Right lobe of liver (tissue), 6 donors: ENCODE data around the gene KCNMA1. TPM values are rescaled to one million over a fixed set of nuclear protein-coding genes. Genes with fewer than 3 reads are reported as not detected.

Experiments
- ATAC-seq, 4 donors: fragments of 200-7000 bp; cut with Tn5 transposase; one replicate each; pipeline ENCODE4 v1.9.1; 2020; ENCODE audit warnings: mild to moderate bottlenecking in 4 of 4, moderate library complexity in 4 of 4
- DNase-seq, 3 donors: peaks; one replicate each; pipeline ENCODE4 v3.0.0-alpha.2; 2020
- H3K27ac ChIP-seq, 3 donors: fragments of 200-600 bp; one replicate each; pipeline ENCODE4 v1.8.0; 2022
- H3K27me3 ChIP-seq, 2 donors: fragments of 200-600 bp; one replicate each; pipeline ENCODE4 v1.8.0; 2022
- H3K36me3 ChIP-seq, 4 donors: fragments of 200-600 bp; sonication (generic) in 1 of 4; one replicate each; pipeline versions ENCODE4 v1.5.1 to v1.8.0; 2017 to 2022; ENCODE audit warnings: control low read depth in 1 of 4
- H3K4me1 ChIP-seq, 4 donors: fragments of 200-600 bp; sonication (generic) in 1 of 4; one replicate each; pipeline versions ENCODE4 v1.5.1 to v1.8.0; 2017 to 2022; ENCODE audit warnings: control low read depth in 1 of 4
- H3K4me3 ChIP-seq, 3 donors: fragments of 200-600 bp; one replicate each; pipeline ENCODE4 v1.8.0; 2022
- H3K9me3 ChIP-seq, 4 donors: fragments of 200-600 bp; sonication (generic) in 1 of 4; one replicate each; pipeline versions ENCODE4 v1.5.1 to v1.8.0; 2017 to 2022; ENCODE audit warnings: control low read depth in 1 of 4
- POLR2A ChIP-seq: fragments of 450-650 bp; IDR thresholded peaks from one replicate; pipeline ENCODE4 v1.6.1; 2017; ENCODE audit warnings: antibody characterized with exemption, mild to moderate bottlenecking
- WGBS: methylation state at CpG from one replicate; pipeline ENCODE4 v1.1.6; 2018; ENCODE audit warnings: low coverage, low lambda C conversion rate; ENCODE audit not compliant: insufficient coverage; ENCODE audit errors: missing lambda C conversion rate; 5-methylcytosine and 5-hydroxymethylcytosine counted together
- intact Hi-C, 2 donors: fragments of 100-400 bp; cut with DNase I; formaldehyde crosslinking; loops; one replicate each; pipeline versions ENCODE4 v1.11.2 to v1.14.1; 2022
- total RNA-seq, 6 experiments: library from RNA; depleted of rRNA in 2 of 6; stranded (reverse); fragments of >200 nt in 2 of 6; fragmentation: NEBNext Ultra II Directional in 3 of 6; extraction: Animal tissue kit (Norgen Biotek cat#: 25700) in 3 of 6; gene quantifications; one replicate each; pipeline versions ENCODE4 v1.1.0 to v1.2.4, GENCODE V29; 2016 to 2023
- TF ChIP-seq, protein P1 (sequence below), 4 donors: fragments of 200-600 bp in 3 of 4; fragments of 450-650 bp in 1 of 4; IDR thresholded peaks; one replicate each; pipeline versions ENCODE4 v1.5.1 to v1.8.0; 2016 to 2022; ENCODE audit warnings: antibody characterized with exemption in 4 of 4, mild to moderate bottlenecking in 2 of 4
- donor health status: DM: no; HTN: yes; CAD: no.
- donor health status: DM: no; HTN: no; CAD: no.
- donor health status: DM: no; HTN: no; CAD: no.
- donor health status: DM: no; HTN: yes; CAD: no.
- donor health status: DM: no; HTN: yes; CAD: no.

Gene KCNMA1
- total RNA-seq, 6 experiments from 2014 or later, result 5.7 to 48.0 (median 15.1) TPM

DNA sequence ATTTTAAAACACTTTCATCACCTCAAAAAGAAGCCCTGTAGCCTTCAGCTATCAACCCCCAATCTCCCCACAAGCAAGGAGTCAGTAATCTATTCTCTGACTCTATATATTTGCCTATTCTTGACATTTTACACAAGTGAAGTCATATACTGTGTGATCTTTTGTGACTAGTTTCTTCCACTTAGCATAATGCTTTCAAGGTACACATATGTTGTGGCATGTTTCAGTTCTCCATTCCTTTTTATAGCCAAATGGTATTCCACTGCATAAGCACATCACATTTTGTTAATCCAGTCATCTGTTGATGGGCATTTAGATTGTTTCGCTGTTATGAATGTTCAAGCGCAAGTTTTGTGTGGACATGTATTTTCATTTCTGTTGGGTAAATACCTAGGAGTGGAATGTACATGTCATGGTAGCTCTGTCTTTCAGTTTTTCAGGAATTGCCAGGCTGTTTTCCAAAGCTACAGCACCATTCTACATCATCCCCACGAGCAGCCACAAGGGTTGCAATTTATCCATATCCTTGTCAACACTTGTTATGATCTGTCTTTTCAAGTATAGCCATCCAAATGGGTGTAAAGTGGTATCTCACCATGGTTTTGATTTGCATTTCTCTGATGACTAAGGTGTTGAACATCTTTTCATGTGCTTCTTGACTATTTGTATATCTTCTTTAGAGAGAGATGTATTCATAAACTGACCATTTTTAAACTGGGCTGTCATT is 405.6 kb downstream of the KCNMA1 start:
- no peaks in the 10 kb centered on the region for H3K36me3 ChIP-seq
- no peaks in the 10 kb centered on the region for H3K27me3 ChIP-seq
- H3K4me1 ChIP-seq, result peaks cover 0 to 30% (median 0%) of the 10 kb centered on the region in 4 donors
- TF ChIP-seq, protein P1, sequence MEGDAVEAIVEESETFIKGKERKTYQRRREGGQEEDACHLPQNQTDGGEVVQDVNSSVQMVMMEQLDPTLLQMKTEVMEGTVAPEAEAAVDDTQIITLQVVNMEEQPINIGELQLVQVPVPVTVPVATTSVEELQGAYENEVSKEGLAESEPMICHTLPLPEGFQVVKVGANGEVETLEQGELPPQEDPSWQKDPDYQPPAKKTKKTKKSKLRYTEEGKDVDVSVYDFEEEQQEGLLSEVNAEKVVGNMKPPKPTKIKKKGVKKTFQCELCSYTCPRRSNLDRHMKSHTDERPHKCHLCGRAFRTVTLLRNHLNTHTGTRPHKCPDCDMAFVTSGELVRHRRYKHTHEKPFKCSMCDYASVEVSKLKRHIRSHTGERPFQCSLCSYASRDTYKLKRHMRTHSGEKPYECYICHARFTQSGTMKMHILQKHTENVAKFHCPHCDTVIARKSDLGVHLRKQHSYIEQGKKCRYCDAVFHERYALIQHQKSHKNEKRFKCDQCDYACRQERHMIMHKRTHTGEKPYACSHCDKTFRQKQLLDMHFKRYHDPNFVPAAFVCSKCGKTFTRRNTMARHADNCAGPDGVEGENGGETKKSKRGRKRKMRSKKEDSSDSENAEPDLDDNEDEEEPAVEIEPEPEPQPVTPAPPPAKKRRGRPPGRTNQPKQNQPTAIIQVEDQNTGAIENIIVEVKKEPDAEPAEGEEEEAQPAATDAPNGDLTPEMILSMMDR (IDR thresholded peaks at IDR 0.05), result no peak
- TF ChIP-seq POLR2A, result no peak
- no peak overlapping the region for H3K27ac ChIP-seq
- no peaks in the 10 kb centered on the region for H3K9me3 ChIP-seq
- ATAC-seq (no peak), DNase-seq (no peak)
- intact Hi-C loops, result no loop called here
- H3K4me3 ChIP-seq, result no peak overlapping the region
- 100% methylated on average over 2 of the region's 3 CpGs for WGBS

DNA sequence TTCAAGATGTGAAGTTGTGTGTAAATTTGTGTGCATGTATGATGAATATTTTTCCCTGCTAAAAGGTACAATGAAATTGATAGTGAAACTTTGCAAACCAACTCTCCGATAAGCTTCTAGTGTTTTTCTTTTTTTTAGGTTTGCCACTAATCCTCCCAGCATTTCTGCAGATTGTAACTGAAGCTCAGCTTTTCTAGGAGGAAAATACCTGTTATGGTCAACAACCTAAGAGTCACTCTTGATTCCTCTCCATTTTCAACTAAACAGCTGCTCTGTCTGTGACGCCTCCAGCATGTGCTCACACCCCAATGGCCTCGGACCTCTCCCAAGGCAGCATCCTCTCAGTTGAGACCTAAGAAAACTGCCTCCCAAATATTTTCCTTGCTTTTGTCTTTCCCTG is 406.2 kb downstream of the KCNMA1 start:
- DNase-seq, result no peak
- ATAC-seq, result no peak
- no peaks in the 10 kb centered on the region for H3K9me3 ChIP-seq
- peaks cover 0 to 32% (median 2%) of the 10 kb centered on the region in 4 donors for H3K4me1 ChIP-seq
- no peak overlapping the region for H3K27ac ChIP-seq
- no peaks in the 10 kb centered on the region for H3K27me3 ChIP-seq
- H3K36me3 ChIP-seq, result no peaks in the 10 kb centered on the region
- no peak for TF ChIP-seq POLR2A
- TF ChIP-seq, protein P1 (IDR thresholded peaks at IDR 0.05), result no peak
- H3K4me3 ChIP-seq, result no peak overlapping the region
- 96% methylated on average over 3 of the region's 3 CpGs for WGBS
- intact Hi-C loops, result no loop called here

DNA sequence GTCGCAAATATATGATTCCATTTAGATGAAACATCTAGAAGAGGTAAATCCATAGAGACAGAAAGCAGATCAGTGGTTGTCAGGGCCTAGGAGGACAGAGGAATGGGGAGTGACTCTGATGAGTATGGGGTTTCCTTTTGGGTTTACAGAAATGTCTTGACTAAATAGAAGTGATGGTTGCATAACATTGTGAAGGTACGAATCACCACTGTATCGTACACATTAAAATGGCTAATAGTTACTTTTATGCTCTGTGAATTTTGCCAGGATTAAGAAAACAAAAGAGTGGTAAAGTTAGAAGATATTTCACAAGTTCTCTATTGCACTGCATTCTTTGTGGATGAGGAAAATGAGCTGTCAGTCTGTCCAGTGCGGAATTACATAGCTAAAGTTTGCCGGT is 407.4 kb downstream of the KCNMA1 start:
- 89% methylated on average over 5 of the region's 5 CpGs for WGBS
- DNase-seq (no peak), ATAC-seq (no peak)
- intact Hi-C loops, result no loop called here
- no peaks in the 10 kb centered on the region for H3K36me3 ChIP-seq
- no peak overlapping the region for H3K27ac ChIP-seq
- TF ChIP-seq, protein P1 (IDR thresholded peaks at IDR 0.05), result no peak
- H3K9me3 ChIP-seq, result no peaks in the 10 kb centered on the region
- H3K4me3 ChIP-seq, result no peak overlapping the region
- H3K4me1 ChIP-seq, result peaks cover 0 to 28% (median 6%) of the 10 kb centered on the region in 4 donors
- H3K27me3 ChIP-seq, result no peaks in the 10 kb centered on the region

DNA sequence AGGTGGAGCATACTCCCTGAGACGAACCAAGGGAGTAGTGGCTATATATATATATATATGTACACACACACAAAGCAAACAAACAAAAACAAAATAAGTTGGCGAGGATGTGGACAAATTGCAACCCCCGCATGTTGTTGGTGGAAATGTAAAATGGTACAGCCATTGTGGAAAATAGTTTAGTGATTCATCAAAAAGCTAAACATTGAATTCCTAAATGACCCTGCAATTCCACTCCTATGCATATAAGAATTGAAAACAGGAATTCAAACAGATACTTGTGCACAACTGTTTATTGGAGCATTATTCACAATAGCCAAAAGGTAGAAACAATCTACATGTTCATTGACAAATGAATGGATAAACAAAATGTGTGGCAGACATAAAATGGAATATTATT is 407.9 kb downstream of the KCNMA1 start:
- Histone ChIP-seq H3K4me1 (peaks cover 0 to 24% (median 6%) of the 10 kb centered on the region in 4 donors), H3K27me3 (no peaks in the 10 kb centered on the region), H3K27ac (no peak overlapping the region), H3K9me3 (no peaks in the 10 kb centered on the region), H3K36me3 (no peaks in the 10 kb centered on the region), H3K4me3 (no peak overlapping the region)
- DNase-seq (no peak), ATAC-seq (no peak)
- 94% methylated on average over 3 of the region's 3 CpGs for WGBS
- TF ChIP-seq, protein P1 (IDR thresholded peaks at IDR 0.05), result no peak
- no peak for TF ChIP-seq POLR2A
- intact Hi-C loops, result no loop called here
